GM19099 (cell line): ENCODE results near the gene MIDN.

ENCODE experiments used
- POLR2A ChIP-seq: IDR thresholded peaks from 3 replicates; pipeline ENCODE4 v1.6.1; 2011; ENCODE audit warnings: low read depth; ENCODE audit not compliant: insufficient read length; ENCODE audit errors: extremely low read depth

The MIDN gene

GRCh38 chr19:1227304-1228054, 20.9 kb upstream of the MIDN start:
- TF ChIP-seq POLR2A = no peak

- TF ChIP-seq POLR2A = no peak
Measured at GRCh38 chr19:1228161-1228957, 20.0 kb upstream of the MIDN start.

- TF ChIP-seq POLR2A = no peak
Measured at GRCh38 chr19:1229056-1229923, 19.1 kb upstream of the MIDN start.

- TF ChIP-seq POLR2A = no peak
Measured at GRCh38 chr19:1229924-1230782, 18.2 kb upstream of the MIDN start.

- TF ChIP-seq POLR2A = no peak
Measured at GRCh38 chr19:1230783-1231489, 17.4 kb upstream of the MIDN start.

GRCh38 chr19:1231729-1232637, 16.4 kb upstream of the MIDN start:
- no peak for TF ChIP-seq POLR2A

GRCh38 chr19:1232652-1233072, 15.7 kb upstream of the MIDN start:
- no peak for TF ChIP-seq POLR2A

- no peak for TF ChIP-seq POLR2A
Measured at GRCh38 chr19:1233115-1233667, 15.2 kb upstream of the MIDN start.

- no peak for TF ChIP-seq POLR2A
Measured at GRCh38 chr19:1234051-1234954, 14.1 kb upstream of the MIDN start.

GRCh38 chr19:1234955-1235380, 13.4 kb upstream of the MIDN start:
- no peak for TF ChIP-seq POLR2A
